K562 (cell line): Measurements from ENCODE around the gene GDF2. TPM values are rescaled to one million over a fixed set of nuclear protein-coding genes. Genes with fewer than 3 reads are reported as not detected.

Experiments
- ATAC-seq: fragments of 200-7000 bp; cut with Tn5 transposase; 3 replicates; pipeline ENCODE4 v1.9.1; 2020; ENCODE audit warnings: moderate library complexity
- BruUV-seq: library from RNA; stranded (reverse); fragments of 400-500 nt; replicated peaks from 2 replicates; lab custom pipeline; 2021; lab: Mats Ljungman, UMichigan
- CTCF ChIA-PET: fragments of 300-600 bp; formaldehyde crosslinking; extraction: SDS; loops from one replicate; lab custom pipeline; 2021; ENCODE audit warnings: low intra/inter-chr PET ratio; lab: Yijun Ruan, JAX
- POLR2A ChIA-PET: fragments of 300-600, 350-650 bp; sonication (Branson Sonifier 250); formaldehyde crosslinking; extraction: SDS; loops from one replicate; lab custom pipeline; 2021; ENCODE audit warnings: antibody characterized with exemption, inconsistent platforms; lab: Yijun Ruan, JAX
- DNase-seq, 4 experiments: peaks; one replicate each; pipeline versions ENCODE4 v3.0.0 to v3.0.0-alpha.2; 2011 to 2018; ENCODE audit warnings: low spot score in 3 of 4, mixed read lengths in 3 of 4; ENCODE audit errors: extremely low read depth in 1 of 4
- FAIRE-seq: peaks from 2 replicates; lab custom pipeline; 2011; peaks lifted over from hg19 to GRCh38; lab: Jason Lieb, UNC
- H2AFZ ChIP-seq: 2 replicates; pipeline ENCODE4 v1.6.0; 2011; ENCODE audit warnings: low read depth, low read length, control low read depth, inconsistent platforms
- H3K27ac ChIP-seq: fragments of 200-600 bp; 3 replicates; pipeline ENCODE4 v1.8.0; 2011; ENCODE audit warnings: low read depth, mild to moderate bottlenecking, control low read depth, inconsistent platforms, low read length, moderate library complexity, mixed read lengths; ENCODE audit errors: extremely low read depth
- H3K27me3 ChIP-seq, 2 experiments: fragments of 300-600 bp in 1 of 2; 2 replicates in 1 of 2; 3 replicates in 1 of 2; pipeline versions ENCODE4 v1.6.0 to v1.8.0; 2011; ENCODE audit warnings: inconsistent platforms in 2 of 2, low read length in 2 of 2, mild to moderate bottlenecking in 1 of 2, mixed read lengths in 1 of 2, moderate library complexity in 1 of 2; ENCODE audit not compliant: control insufficient read depth in 2 of 2, insufficient read depth in 2 of 2
- H3K36me3 ChIP-seq: fragments of 300-600 bp; 3 replicates; pipeline ENCODE4 v1.8.0; 2011; ENCODE audit warnings: mild to moderate bottlenecking, low read length, inconsistent platforms; ENCODE audit not compliant: control insufficient read depth, insufficient read depth
- H3K4me1 ChIP-seq, 2 experiments: fragments of 200-600 bp in 1 of 2; replicated peaks in 1 of 2; 2 replicates in 1 of 2; 3 replicates in 1 of 2; pipeline versions ENCODE4 v1.5.1 to v1.8.0; 2011; ENCODE audit warnings: inconsistent platforms in 2 of 2, low read length in 2 of 2, mild to moderate bottlenecking in 1 of 2, mixed read lengths in 1 of 2, moderate library complexity in 1 of 2; ENCODE audit not compliant: control insufficient read depth in 2 of 2, insufficient read depth in 2 of 2
- H3K4me2 ChIP-seq: 2 replicates; pipeline ENCODE4 v1.6.1; 2011; ENCODE audit warnings: low read length, control low read depth, inconsistent platforms, mixed read lengths; ENCODE audit not compliant: insufficient read depth
- H3K4me3 ChIP-seq: fragments of 200-600 bp; sonication (generic), shearing (Covaris generic); 2 replicates; pipeline ENCODE4 v1.5.1; 2016; ENCODE audit warnings: control low read depth, inconsistent platforms
- H3K79me2 ChIP-seq: fragments of 200-600 bp; 3 replicates; pipeline ENCODE4 v1.8.0; 2011; ENCODE audit warnings: low read length, inconsistent platforms; ENCODE audit not compliant: control insufficient read depth, insufficient read depth
- H3K9ac ChIP-seq, 2 experiments: 2 replicates each; pipeline versions ENCODE4 v1.6.0 to v1.6.1; 2011; ENCODE audit warnings: low read depth in 2 of 2, low read length in 2 of 2, control low read depth in 1 of 2, inconsistent platforms in 1 of 2, mild to moderate bottlenecking in 1 of 2, mixed read lengths in 1 of 2; ENCODE audit not compliant: insufficient read depth in 1 of 2
- H3K9me1 ChIP-seq: one replicate; pipeline ENCODE4 v1.6.0; 2011; ENCODE audit warnings: inconsistent platforms, mild to moderate bottlenecking, low read length, moderate library complexity; ENCODE audit not compliant: control insufficient read depth, insufficient read depth
- H3K9me3 ChIP-seq: replicated peaks from 2 replicates; pipeline ENCODE4 v1.5.1; 2011; ENCODE audit warnings: low read depth, low read length, inconsistent platforms; ENCODE audit not compliant: control insufficient read depth, insufficient read depth
- H4K20me1 ChIP-seq: replicated peaks from 2 replicates; pipeline ENCODE4 v1.6.1; 2011; ENCODE audit warnings: low read length, inconsistent platforms, mixed read lengths; ENCODE audit not compliant: control insufficient read depth, insufficient read depth
- CTCF ChIP-seq, 3 experiments: IDR thresholded peaks in 2 of 3; conservative IDR thresholded peaks in 1 of 3; 2 replicates each; pipeline ENCODE4 v1.5.1; 2011 to 2012; ENCODE audit warnings: low read length in 3 of 3, mild to moderate bottlenecking in 3 of 3, control low read depth in 2 of 3, improper control_type of control experiment in 1 of 3, inconsistent platforms in 1 of 3, low read depth in 1 of 3, mixed read lengths in 1 of 3, moderate library complexity in 1 of 3; ENCODE audit not compliant: insufficient read depth in 2 of 3
- HES1 ChIP-seq: fragments of 450-650 bp; IDR thresholded peaks from 2 replicates; pipeline ENCODE4 v1.6.1; 2016; ENCODE audit warnings: low read depth, mild to moderate bottlenecking, moderate library complexity
- STAT5B ChIP-seq: fragments of 250-450 bp; sonication (Bioruptor Pico); IDR thresholded peaks from 2 replicates; pipeline ENCODE4 v1.8.0; 2021; ENCODE audit warnings: mild to moderate bottlenecking, inconsistent platforms
- ZFX ChIP-seq: sonication (generic); formaldehyde crosslinking; IDR thresholded peaks from 2 replicates; pipeline ENCODE4 v1.8.0; 2022; ENCODE audit warnings: mild to moderate bottlenecking, missing genetic modification reagents, moderate library complexity
- ZNF217 ChIP-seq: sonication (generic); formaldehyde crosslinking; IDR thresholded peaks from 2 replicates; pipeline ENCODE4 v1.8.0; 2022; ENCODE audit warnings: mild to moderate bottlenecking, missing genetic modification reagents
- ZNF511 ChIP-seq: sonication (generic); formaldehyde crosslinking; IDR thresholded peaks from 2 replicates; pipeline ENCODE4 v1.8.0; 2022; ENCODE audit warnings: mild to moderate bottlenecking, missing genetic modification reagents
- WGBS: fragments of 100-300 bp; shearing (Covaris generic); methylation state at CpG from one replicate; pipeline ENCODE4 v1.1.6; 2016; ENCODE audit warnings: low coverage, mixed read lengths; ENCODE audit not compliant: insufficient coverage; ENCODE audit errors: missing lambda C conversion rate; 5-methylcytosine and 5-hydroxymethylcytosine counted together
- in situ Hi-C: fragments of 300-500 bp; cut with MboI; formaldehyde crosslinking; loops from 4 replicates; pipeline ENCODE4 v1.15.0; 2018; ENCODE audit warnings: inconsistent platforms, mixed read lengths
- intact Hi-C: fragments of 100-400 bp; cut with micrococcal nuclease; formaldehyde crosslinking; loops from 2 replicates; pipeline ENCODE4 v1.14.2; 2022
- polyA plus RNA-seq, 8 experiments: library from polyadenylated mRNA; depleted of rRNA in 4 of 8; stranded (reverse) in 5 of 8; unstranded in 3 of 8; fragments of >200 nt; fragmentation: Nextera tagmentation in 2 of 8; fragmentation: Illumina TruSeq in 1 of 8; extraction: Ambion mirVana in 2 of 8; extraction: Trizol in 1 of 8; gene quantifications; 2 replicates each; pipeline versions ENCODE4 v1.2.1 to v1.2.3, GENCODE V29; 2011 to 2014; ENCODE audit warnings: inconsistent platforms in 1 of 8, missing spikeins in 1 of 8
- total RNA-seq, 7 experiments: library from RNA; depleted of rRNA in 6 of 7; stranded (reverse); fragments of >200 nt in 6 of 7; fragmentation: Illumina TruSeq in 2 of 7; extraction: Trizol in 2 of 7; gene quantifications; 2 replicates each; pipeline versions ENCODE4 v1.2.1 to v1.2.3, GENCODE V29; 2011 to 2021; ENCODE audit warnings: low replicate concordance in 1 of 7

GDF2 gene
- total and polyA plus RNA-seq, 9 of the 15 experiments (the other 6 are each of a cell fraction or from before 2014, with no cell fraction given): 0.08 to 0.58 (median 0.27) TPM; not detected in 2

DNA sequence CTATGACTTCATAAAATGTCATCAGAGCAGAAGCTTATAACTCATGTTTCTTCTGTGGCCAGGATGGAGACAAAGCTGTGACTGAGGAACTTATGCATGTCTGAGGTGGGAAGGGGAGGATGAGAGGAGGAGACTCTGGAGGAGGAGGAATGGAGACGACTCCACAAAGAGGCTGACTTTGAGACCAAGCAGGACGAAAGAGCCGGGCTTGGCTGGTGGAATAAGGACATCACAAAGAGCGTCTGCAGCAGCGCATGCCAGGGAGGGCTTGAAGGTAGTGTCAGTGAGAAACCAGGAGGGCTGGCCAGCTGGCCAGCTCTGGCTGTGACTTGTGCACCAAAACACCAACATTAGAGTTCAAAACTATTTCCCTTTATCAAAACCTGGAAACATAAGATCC, 6.1 kb upstream of the GDF2 start:
- no peak overlapping the region for H3K27ac ChIP-seq
- no peak overlapping the region for H3K4me2 ChIP-seq
- WGBS: 30% methylated on average over 5 of the region's 5 CpGs
- H3K27me3 ChIP-seq: no peaks in the 10 kb centered on the region; a peak in 1 of 5 replicates
- no peak overlapping the region for H3K4me3 ChIP-seq
- in situ Hi-C loops: loop anchor here (10.0 kb wide), 1 partner anchor 281 kb away; no protein-coding TSS in a partner anchor
- H3K79me2 ChIP-seq: no peaks in the 10 kb centered on the region
- no peak for FAIRE-seq
- no peak overlapping the region for H3K9ac ChIP-seq
- H3K9me3 ChIP-seq: no peaks in the 10 kb centered on the region
- TF ChIP-seq ZNF511 (CRISPR knock-in tag) (no peak), HES1 (no peak), STAT5B (CRISPR knock-in tag) (no peak), ZFX (no peak), ZNF217 (CRISPR knock-in tag) (no peak), CTCF (IDR thresholded peaks at IDR 0.05 in 2 of 3, conservative IDR thresholded peaks at IDR 0.05 in 1 of 3; ENCODE audit: insufficient read depth in 2 of 3, low read depth in 1 of 3, low read length in 3 of 3) (0 out of 6 replicates have a peak, but pooled peaks of 1 of the 3 experiments have one; percentile 14)
- ChIA-PET POLR2A (interaction anchor here (0.7 to 3.0 kb wide), 2 partner anchors 7 to 9 kb away, joined by 3 to 11 read pairs; no protein-coding TSS in a partner anchor), CTCF (no interaction called here)
- no peak overlapping the region for H2AFZ ChIP-seq
- no TSS peak for BruUV-seq
- peaks cover 9 to 14% of the 10 kb centered on the region in 2 experiments; a peak in 3 of 5 replicates for H3K4me1 ChIP-seq
- intact Hi-C loops: no loop called here
- H4K20me1 ChIP-seq: peaks cover 5% of the 10 kb centered on the region; the same call in 1 of the 2 replicates
- H3K9me1 ChIP-seq: no peaks in the 10 kb centered on the region
- no peak for DNase-seq
- ATAC-seq: no peak
- no peaks in the 10 kb centered on the region for H3K36me3 ChIP-seq
